ENCODE measurements around the gene GRAPL.
A peak's percentile ranks its signal among the peaks of the same experiment; 100 is the strongest.
"Not testable (repeated sequence)": the region's sequence is repeated elsewhere in the genome, so short reads cannot be mapped to it uniquely, and the experiment has no call there.

GRAPL gene

GRCh38 chr17:19127148-19127980, at the start of gene GRAPL:
GRAPL (plus strand) TSS chr17:19127589; CDS start chr17:19127620, 31 bp downstream.
- H3K9me3 Mint-ChIP-seq, result not testable (repeated sequence)
- peak; percentile 80 for ATAC-seq

GRCh38 chr17:19088804-19089685, 38.3 kb upstream of the GRAPL start:
- DNase-seq (ENCODE audit: low spot score in 2 of 2); H3K27ac Mint-ChIP-seq; H3K36me3 Mint-ChIP-seq; H3K9me3 Mint-ChIP-seq; H3K4me1 Mint-ChIP-seq; H3K4me3 Mint-ChIP-seq: not testable (repeated sequence)
- peak; percentile 52 for ATAC-seq

More at GRCh38 chr17:19127148-19127980, at the start of gene GRAPL:
- H3K27ac Mint-ChIP-seq; H3K36me3 Mint-ChIP-seq; DNase-seq (ENCODE audit: low spot score in 2 of 2); H3K4me3 Mint-ChIP-seq; H3K4me1 Mint-ChIP-seq: not testable (repeated sequence)

GRCh38 chr17:19090058-19090772, 37.2 kb upstream of the GRAPL start:
- peak; percentile 64 for ATAC-seq
- H3K36me3 Mint-ChIP-seq; H3K27ac Mint-ChIP-seq; H3K4me1 Mint-ChIP-seq; H3K4me3 Mint-ChIP-seq; DNase-seq (ENCODE audit: low spot score in 2 of 2); H3K9me3 Mint-ChIP-seq: not testable (repeated sequence)

- H3K36me3 Mint-ChIP-seq; H3K9me3 Mint-ChIP-seq; H3K4me1 Mint-ChIP-seq; ATAC-seq; DNase-seq (ENCODE audit: low spot score in 2 of 2); H3K4me3 Mint-ChIP-seq; H3K27ac Mint-ChIP-seq: not testable (repeated sequence)
Measured at GRCh38 chr17:19092737-19093683, 34.4 kb upstream of the GRAPL start.

GRCh38 chr17:19093684-19094438, 33.5 kb upstream of the GRAPL start:
- not testable (repeated sequence) for DNase-seq (ENCODE audit: low spot score in 2 of 2); H3K4me1 Mint-ChIP-seq; H3K36me3 Mint-ChIP-seq; H3K9me3 Mint-ChIP-seq; ATAC-seq; H3K4me3 Mint-ChIP-seq; H3K27ac Mint-ChIP-seq

- not testable (repeated sequence) for DNase-seq (ENCODE audit: low spot score in 2 of 2); H3K27ac Mint-ChIP-seq; ATAC-seq; H3K4me3 Mint-ChIP-seq; H3K4me1 Mint-ChIP-seq; H3K9me3 Mint-ChIP-seq
- H3K36me3 Mint-ChIP-seq, result peaks cover 10% of the 10 kb centered on the region
Measured at GRCh38 chr17:19108517-19108916, 18.9 kb upstream of the GRAPL start.

- H3K9me3 Mint-ChIP-seq; H3K4me1 Mint-ChIP-seq; H3K4me3 Mint-ChIP-seq; H3K27ac Mint-ChIP-seq; DNase-seq (ENCODE audit: low spot score in 2 of 2): not testable (repeated sequence)
- peaks cover 10% of the 10 kb centered on the region for H3K36me3 Mint-ChIP-seq
- ATAC-seq, result peak; percentile 81
Measured at GRCh38 chr17:19110189-19111097, 16.9 kb upstream of the GRAPL start.

GRCh38 chr17:19111111-19111711, 16.2 kb upstream of the GRAPL start:
- ATAC-seq, result peak; percentile 69
- peak; percentile 49 to 84 for DNase-seq (ENCODE audit: low spot score in 2 of 2)
- Mint-ChIP-seq H3K4me3 (peak overlapping the region; percentile 46), H3K36me3 (peaks cover 10% of the 10 kb centered on the region), H3K27ac (peak overlapping the region; percentile 93)
- not testable (repeated sequence) for H3K9me3 Mint-ChIP-seq, H3K4me1 Mint-ChIP-seq

GRCh38 chr17:19111801-19112458, 15.5 kb upstream of the GRAPL start:
- H3K36me3 Mint-ChIP-seq, result peaks cover 10% of the 10 kb centered on the region
- not testable (repeated sequence) for H3K9me3 Mint-ChIP-seq, H3K4me1 Mint-ChIP-seq
- H3K4me3 Mint-ChIP-seq, result peak overlapping the region; percentile 46
- peak; percentile 75 for ATAC-seq
- H3K27ac Mint-ChIP-seq, result peak overlapping the region; percentile 93
- peak; percentile 68 to 91 for DNase-seq (ENCODE audit: low spot score in 2 of 2)

GRCh38 chr17:19112459-19112826, 14.9 kb upstream of the GRAPL start:
- not testable (repeated sequence) for H3K4me3 Mint-ChIP-seq; DNase-seq (ENCODE audit: low spot score in 2 of 2); ATAC-seq; H3K9me3 Mint-ChIP-seq; H3K4me1 Mint-ChIP-seq
- H3K27ac Mint-ChIP-seq, result peak overlapping the region; percentile 93
- peaks cover 10% of the 10 kb centered on the region for H3K36me3 Mint-ChIP-seq

GRCh38 chr17:19118695-19119094, 8.7 kb upstream of the GRAPL start:
- H3K4me3 Mint-ChIP-seq; H3K27ac Mint-ChIP-seq; H3K4me1 Mint-ChIP-seq; DNase-seq (ENCODE audit: low spot score in 2 of 2); H3K9me3 Mint-ChIP-seq; H3K36me3 Mint-ChIP-seq: not testable (repeated sequence)
- ATAC-seq, result peak; percentile 92

- not testable (repeated sequence) for H3K4me3 Mint-ChIP-seq; H3K27ac Mint-ChIP-seq; H3K4me1 Mint-ChIP-seq; DNase-seq (ENCODE audit: low spot score in 2 of 2); ATAC-seq; H3K9me3 Mint-ChIP-seq; H3K36me3 Mint-ChIP-seq
Measured at GRCh38 chr17:19125289-19125688, 2.1 kb upstream of the GRAPL start.
